HEK293 (cell line): Measurements from ENCODE around the gene GATC.

Experiments used
- FEZF1 ChIP-seq: fragments of 450-650 bp; formaldehyde crosslinking; IDR thresholded peaks from 2 replicates; pipeline ENCODE4 v1.5.1; 2016; ENCODE audit warnings: missing biosample characterization, missing genetic modification characterization
- HOXA7 ChIP-seq: sonication (generic); formaldehyde crosslinking; IDR thresholded peaks from 2 replicates; pipeline ENCODE4 v1.8.1; 2022; ENCODE audit warnings: missing genetic modification reagents, borderline replicate concordance
- KLF17 ChIP-seq: fragments of 450-650 bp; formaldehyde crosslinking; IDR thresholded peaks from 2 replicates; pipeline ENCODE4 v1.5.1; 2016; ENCODE audit warnings: missing biosample characterization, missing genetic modification characterization
- KLF9 ChIP-seq: fragments of 450-650 bp; formaldehyde crosslinking; IDR thresholded peaks from 2 replicates; pipeline ENCODE4 v1.5.1; 2016; ENCODE audit warnings: missing biosample characterization, missing genetic modification characterization, low read depth
- MEIS1 ChIP-seq: sonication (generic); formaldehyde crosslinking; IDR thresholded peaks from 2 replicates; pipeline ENCODE4 v1.8.1; 2022; ENCODE audit warnings: missing genetic modification reagents, mild to moderate bottlenecking, borderline replicate concordance
- MYNN ChIP-seq: fragments of 450-650 bp; formaldehyde crosslinking; IDR thresholded peaks from 2 replicates; pipeline ENCODE4 v1.5.1; 2016; ENCODE audit warnings: missing biosample characterization, missing genetic modification characterization, borderline replicate concordance
- OVOL3 ChIP-seq: fragments of 450-650 bp; formaldehyde crosslinking; IDR thresholded peaks from 2 replicates; pipeline ENCODE4 v1.5.1; 2016; ENCODE audit warnings: missing biosample characterization, missing genetic modification characterization
- PATZ1 ChIP-seq: fragments of 450-650 bp; formaldehyde crosslinking; IDR thresholded peaks from 2 replicates; pipeline ENCODE4 v1.5.1; 2016; ENCODE audit warnings: missing biosample characterization, missing genetic modification characterization
- ZFP3 ChIP-seq: fragments of 450-650 bp; formaldehyde crosslinking; IDR thresholded peaks from 2 replicates; pipeline ENCODE4 v1.5.1; 2016; ENCODE audit warnings: low read depth, missing biosample characterization, missing genetic modification characterization
- ZFP69B ChIP-seq: fragments of 450-650 bp; formaldehyde crosslinking; IDR thresholded peaks from 2 replicates; pipeline ENCODE4 v1.5.1; 2016; ENCODE audit warnings: missing biosample characterization, missing genetic modification characterization
- ZNF211 ChIP-seq: fragments of 450-650 bp; formaldehyde crosslinking; IDR thresholded peaks from 2 replicates; pipeline ENCODE4 v1.5.1; 2016; ENCODE audit warnings: low read depth, missing biosample characterization, missing genetic modification characterization
- ZNF214 ChIP-seq: fragments of 450-650 bp; formaldehyde crosslinking; IDR thresholded peaks from 2 replicates; pipeline ENCODE4 v1.5.1; 2017; ENCODE audit warnings: missing biosample characterization, mild to moderate bottlenecking, missing genetic modification characterization, borderline replicate concordance
- ZNF239 ChIP-seq: fragments of 450-650 bp; formaldehyde crosslinking; IDR thresholded peaks from 2 replicates; pipeline ENCODE4 v1.5.1; 2016; ENCODE audit warnings: missing biosample characterization, missing genetic modification characterization
- ZNF391 ChIP-seq: fragments of 450-650 bp; formaldehyde crosslinking; IDR thresholded peaks from 2 replicates; pipeline ENCODE4 v1.5.1; 2016; ENCODE audit warnings: low read depth, missing biosample characterization, missing genetic modification characterization, borderline replicate concordance
- ZNF549 ChIP-seq: fragments of 450-650 bp; IDR thresholded peaks from 2 replicates; pipeline ENCODE4 v1.5.1; 2018; ENCODE audit warnings: missing biosample characterization, missing genetic modification characterization, mild to moderate bottlenecking, inconsistent platforms, moderate library complexity
- ZNF624 ChIP-seq: fragments of 450-650 bp; formaldehyde crosslinking; IDR thresholded peaks from 2 replicates; pipeline ENCODE4 v1.5.1; 2017; ENCODE audit warnings: missing biosample characterization, missing genetic modification characterization
- ZNF660 ChIP-seq: fragments of 450-650 bp; IDR thresholded peaks from 2 replicates; pipeline ENCODE4 v1.5.1; 2018; ENCODE audit warnings: missing biosample characterization, mild to moderate bottlenecking, missing genetic modification characterization
- ZNF670 ChIP-seq: fragments of 450-650 bp; formaldehyde crosslinking; IDR thresholded peaks from 2 replicates; pipeline ENCODE4 v1.5.1; 2016; ENCODE audit warnings: missing biosample characterization, missing genetic modification characterization, low read depth
- TF ChIP-seq, protein P1 (sequence below): fragments of 450-650 bp; formaldehyde crosslinking; IDR thresholded peaks from 2 replicates; pipeline ENCODE4 v1.5.1; 2016; ENCODE audit warnings: missing biosample characterization, missing genetic modification characterization, low read depth
- TF ChIP-seq, protein P2 (sequence below): fragments of 450-650 bp; formaldehyde crosslinking; IDR thresholded peaks from 2 replicates; pipeline ENCODE4 v1.5.1; 2017; ENCODE audit warnings: missing biosample characterization, missing genetic modification characterization
- TF ChIP-seq, protein P3 (sequence below): fragments of 450-650 bp; formaldehyde crosslinking; IDR thresholded peaks from 2 replicates; pipeline ENCODE4 v1.5.1; 2016; ENCODE audit warnings: missing biosample characterization, missing genetic modification characterization
- TF ChIP-seq, protein P4 (sequence below): fragments of 450-650 bp; IDR thresholded peaks from 2 replicates; pipeline ENCODE4 v1.5.1; 2018; ENCODE audit warnings: missing biosample characterization, mild to moderate bottlenecking, missing genetic modification characterization
- TF ChIP-seq, protein P5 (sequence below): fragments of 450-650 bp; formaldehyde crosslinking; IDR thresholded peaks from 2 replicates; pipeline ENCODE4 v1.5.1; 2016; ENCODE audit warnings: missing biosample characterization, missing genetic modification characterization

The GATC gene

DNA sequence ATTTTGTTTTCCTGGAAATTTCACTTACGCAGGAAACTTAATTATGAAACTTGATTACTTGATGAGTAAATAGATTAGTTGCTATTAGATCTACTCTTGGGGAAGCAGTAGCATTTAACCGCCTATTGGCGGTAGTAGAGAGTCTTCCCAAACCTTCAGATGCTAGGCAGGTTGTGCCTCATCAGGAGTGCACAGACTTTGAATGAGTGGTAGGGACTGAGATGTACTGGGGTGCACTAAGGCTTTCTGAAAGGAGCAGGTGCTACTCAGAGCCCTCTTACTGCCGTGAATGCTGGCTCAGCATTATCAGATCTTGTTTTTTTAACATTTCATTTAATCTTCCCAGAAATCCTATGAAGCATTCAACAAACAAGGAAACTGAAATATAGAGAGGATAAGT is 7.7 kb downstream of the GATC start (continued):
- no peak for TF ChIP-seq ZNF211 (tag by site-specific recombination)
- no peak for TF ChIP-seq KLF17 (tag by site-specific recombination)
- TF ChIP-seq, protein P1, sequence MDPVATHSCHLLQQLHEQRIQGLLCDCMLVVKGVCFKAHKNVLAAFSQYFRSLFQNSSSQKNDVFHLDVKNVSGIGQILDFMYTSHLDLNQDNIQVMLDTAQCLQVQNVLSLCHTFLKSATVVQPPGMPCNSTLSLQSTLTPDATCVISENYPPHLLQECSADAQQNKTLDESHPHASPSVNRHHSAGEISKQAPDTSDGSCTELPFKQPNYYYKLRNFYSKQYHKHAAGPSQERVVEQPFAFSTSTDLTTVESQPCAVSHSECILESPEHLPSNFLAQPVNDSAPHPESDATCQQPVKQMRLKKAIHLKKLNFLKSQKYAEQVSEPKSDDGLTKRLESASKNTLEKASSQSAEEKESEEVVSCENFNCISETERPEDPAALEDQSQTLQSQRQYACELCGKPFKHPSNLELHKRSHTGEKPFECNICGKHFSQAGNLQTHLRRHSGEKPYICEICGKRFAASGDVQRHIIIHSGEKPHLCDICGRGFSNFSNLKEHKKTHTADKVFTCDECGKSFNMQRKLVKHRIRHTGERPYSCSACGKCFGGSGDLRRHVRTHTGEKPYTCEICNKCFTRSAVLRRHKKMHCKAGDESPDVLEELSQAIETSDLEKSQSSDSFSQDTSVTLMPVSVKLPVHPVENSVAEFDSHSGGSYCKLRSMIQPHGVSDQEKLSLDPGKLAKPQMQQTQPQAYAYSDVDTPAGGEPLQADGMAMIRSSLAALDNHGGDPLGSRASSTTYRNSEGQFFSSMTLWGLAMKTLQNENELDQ (tag by site-specific recombination): no peak
- no peak for TF ChIP-seq MYNN (tag by site-specific recombination)
- TF ChIP-seq ZNF214 (tag by site-specific recombination): no peak
- peak; percentile 79; the same call in 1 of the 2 replicates for TF ChIP-seq ZNF549 (tag by site-specific recombination)
- no peak for TF ChIP-seq MEIS1 (CRISPR knock-in tag)
- TF ChIP-seq, protein P2, sequence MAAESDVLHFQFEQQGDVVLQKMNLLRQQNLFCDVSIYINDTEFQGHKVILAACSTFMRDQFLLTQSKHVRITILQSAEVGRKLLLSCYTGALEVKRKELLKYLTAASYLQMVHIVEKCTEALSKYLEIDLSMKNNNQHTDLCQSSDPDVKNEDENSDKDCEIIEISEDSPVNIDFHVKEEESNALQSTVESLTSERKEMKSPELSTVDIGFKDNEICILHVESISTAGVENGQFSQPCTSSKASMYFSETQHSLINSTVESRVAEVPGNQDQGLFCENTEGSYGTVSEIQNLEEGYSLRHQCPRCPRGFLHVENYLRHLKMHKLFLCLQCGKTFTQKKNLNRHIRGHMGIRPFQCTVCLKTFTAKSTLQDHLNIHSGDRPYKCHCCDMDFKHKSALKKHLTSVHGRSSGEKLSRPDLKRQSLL (tag by site-specific recombination): no peak
- no peak for TF ChIP-seq OVOL3
- TF ChIP-seq KLF9 (tag by site-specific recombination): no peak
- TF ChIP-seq FEZF1: no peak
- no peak for TF ChIP-seq ZFP3 (tag by site-specific recombination)
- no peak for TF ChIP-seq ZNF239 (tag by site-specific recombination)
- TF ChIP-seq ZNF391 (tag by site-specific recombination): no peak
- TF ChIP-seq ZNF624: no peak
- TF ChIP-seq PATZ1: no peak
- TF ChIP-seq, protein P3, sequence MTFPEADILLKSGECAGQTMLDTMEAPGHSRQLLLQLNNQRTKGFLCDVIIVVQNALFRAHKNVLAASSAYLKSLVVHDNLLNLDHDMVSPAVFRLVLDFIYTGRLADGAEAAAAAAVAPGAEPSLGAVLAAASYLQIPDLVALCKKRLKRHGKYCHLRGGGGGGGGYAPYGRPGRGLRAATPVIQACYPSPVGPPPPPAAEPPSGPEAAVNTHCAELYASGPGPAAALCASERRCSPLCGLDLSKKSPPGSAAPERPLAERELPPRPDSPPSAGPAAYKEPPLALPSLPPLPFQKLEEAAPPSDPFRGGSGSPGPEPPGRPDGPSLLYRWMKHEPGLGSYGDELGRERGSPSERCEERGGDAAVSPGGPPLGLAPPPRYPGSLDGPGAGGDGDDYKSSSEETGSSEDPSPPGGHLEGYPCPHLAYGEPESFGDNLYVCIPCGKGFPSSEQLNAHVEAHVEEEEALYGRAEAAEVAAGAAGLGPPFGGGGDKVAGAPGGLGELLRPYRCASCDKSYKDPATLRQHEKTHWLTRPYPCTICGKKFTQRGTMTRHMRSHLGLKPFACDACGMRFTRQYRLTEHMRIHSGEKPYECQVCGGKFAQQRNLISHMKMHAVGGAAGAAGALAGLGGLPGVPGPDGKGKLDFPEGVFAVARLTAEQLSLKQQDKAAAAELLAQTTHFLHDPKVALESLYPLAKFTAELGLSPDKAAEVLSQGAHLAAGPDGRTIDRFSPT (tag by site-specific recombination): no peak
- no peak for TF ChIP-seq HOXA7
- TF ChIP-seq, protein P4, sequence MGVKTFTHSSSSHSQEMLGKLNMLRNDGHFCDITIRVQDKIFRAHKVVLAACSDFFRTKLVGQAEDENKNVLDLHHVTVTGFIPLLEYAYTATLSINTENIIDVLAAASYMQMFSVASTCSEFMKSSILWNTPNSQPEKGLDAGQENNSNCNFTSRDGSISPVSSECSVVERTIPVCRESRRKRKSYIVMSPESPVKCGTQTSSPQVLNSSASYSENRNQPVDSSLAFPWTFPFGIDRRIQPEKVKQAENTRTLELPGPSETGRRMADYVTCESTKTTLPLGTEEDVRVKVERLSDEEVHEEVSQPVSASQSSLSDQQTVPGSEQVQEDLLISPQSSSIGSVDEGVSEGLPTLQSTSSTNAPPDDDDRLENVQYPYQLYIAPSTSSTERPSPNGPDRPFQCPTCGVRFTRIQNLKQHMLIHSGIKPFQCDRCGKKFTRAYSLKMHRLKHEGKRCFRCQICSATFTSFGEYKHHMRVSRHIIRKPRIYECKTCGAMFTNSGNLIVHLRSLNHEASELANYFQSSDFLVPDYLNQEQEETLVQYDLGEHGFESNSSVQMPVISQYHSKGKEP: no peak
- no peak for TF ChIP-seq ZFP69B (tag by site-specific recombination)
- TF ChIP-seq, protein P5, sequence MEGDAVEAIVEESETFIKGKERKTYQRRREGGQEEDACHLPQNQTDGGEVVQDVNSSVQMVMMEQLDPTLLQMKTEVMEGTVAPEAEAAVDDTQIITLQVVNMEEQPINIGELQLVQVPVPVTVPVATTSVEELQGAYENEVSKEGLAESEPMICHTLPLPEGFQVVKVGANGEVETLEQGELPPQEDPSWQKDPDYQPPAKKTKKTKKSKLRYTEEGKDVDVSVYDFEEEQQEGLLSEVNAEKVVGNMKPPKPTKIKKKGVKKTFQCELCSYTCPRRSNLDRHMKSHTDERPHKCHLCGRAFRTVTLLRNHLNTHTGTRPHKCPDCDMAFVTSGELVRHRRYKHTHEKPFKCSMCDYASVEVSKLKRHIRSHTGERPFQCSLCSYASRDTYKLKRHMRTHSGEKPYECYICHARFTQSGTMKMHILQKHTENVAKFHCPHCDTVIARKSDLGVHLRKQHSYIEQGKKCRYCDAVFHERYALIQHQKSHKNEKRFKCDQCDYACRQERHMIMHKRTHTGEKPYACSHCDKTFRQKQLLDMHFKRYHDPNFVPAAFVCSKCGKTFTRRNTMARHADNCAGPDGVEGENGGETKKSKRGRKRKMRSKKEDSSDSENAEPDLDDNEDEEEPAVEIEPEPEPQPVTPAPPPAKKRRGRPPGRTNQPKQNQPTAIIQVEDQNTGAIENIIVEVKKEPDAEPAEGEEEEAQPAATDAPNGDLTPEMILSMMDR: peak; percentile 53; the same call in 1 of the 2 replicates
- TF ChIP-seq ZNF670 (tag by site-specific recombination): no peak
- TF ChIP-seq ZNF660 (tag by site-specific recombination): 0 out of 2 replicates have a peak, but pooled peaks have one; percentile 20
